ENCODE measurements around the gene ZNF132. TPM values are rescaled to one million over a fixed set of nuclear protein-coding genes. Genes with fewer than 3 reads are reported as not detected.

ZNF132 gene
- total and polyA plus RNA-seq, 9 of the 15 experiments (the other 6 are each of a cell fraction or from before 2014, with no cell fraction given), result 0.03 to 0.42 (median 0.10) TPM; not detected in 5

- TF ChIP-seq ZNF318 (IDR thresholded peaks at IDR 0.05; ENCODE audit: borderline replicate concordance in 1 of 2, low read depth in 1 of 2) (no peak), KLF16 (IDR thresholded peaks at IDR 0.05) (no peak; the same call in 1 of the 2 replicates), DLX4 (CRISPR knock-in tag; IDR thresholded peaks at IDR 0.05) (no peak), TRIM24 (IDR thresholded peaks at IDR 0.05) (0 out of 4 replicates have a peak, but pooled peaks of 1 of the 2 experiments have one; percentile 8), ELF4 (CRISPR knock-in tag; IDR thresholded peaks at IDR 0.05) (0 out of 2 replicates have a peak, but pooled peaks have one; percentile 11), ARID1B (IDR thresholded peaks at IDR 0.05) (peak; percentile 29; the same call in 1 of the 2 replicates), TBP (optimal IDR thresholded peaks at IDR 0.05; ENCODE audit: low read depth, low read length) (no peak), CHD2 (IDR thresholded peaks at IDR 0.05; ENCODE audit: low read depth, low read length) (no peak), BRD4 (IDR thresholded peaks at IDR 0.05) (peak; percentile 40; the same call in 1 of the 2 replicates), PATZ1 (CRISPR knock-in tag; IDR thresholded peaks at IDR 0.05; ENCODE audit: borderline replicate concordance) (no peak), DEAF1 (CRISPR knock-in tag; IDR thresholded peaks at IDR 0.05) (no peak), STAT6 (CRISPR knock-in tag; IDR thresholded peaks at IDR 0.05) (no peak), SRSF9 (IDR thresholded peaks at IDR 0.05; ENCODE audit: borderline replicate concordance, low read depth, low read length) (no peak)
Observed at GRCh38 chr19:58407658-58408151, 32.2 kb downstream of the ZNF132 start (continued).

All from K562 (cell line).